Naive B cell (primary cell): ENCODE data around the gene NRCAM. TPM values are rescaled to one million over a fixed set of nuclear protein-coding genes. Genes with fewer than 3 reads are reported as not detected.
"Not testable (repeated sequence)": the region's sequence is repeated elsewhere in the genome, so short reads cannot be mapped to it uniquely, and the experiment has no call there.

Source experiments
- ATAC-seq, 2 donors: fragments of 150-1000 bp; cut with Tn5 transposase; 2 replicates each; pipeline ENCODE4 v1.10.0; 2021; ENCODE audit warnings: low read depth in 2 of 2, mild to moderate bottlenecking in 2 of 2, moderate library complexity in 2 of 2
- DNase-seq: peaks from one replicate; pipeline ENCODE4 v3.0.0; 2022
- H3K27ac Mint-ChIP-seq, 6 donors: one replicate each; pipeline ENCODE4 v1.8.0; 2020 to 2022; ENCODE audit warnings: mild to moderate bottlenecking in 6 of 6, mixed read lengths in 6 of 6, moderate library complexity in 5 of 6, inconsistent platforms in 2 of 6
- H3K27me3 Mint-ChIP-seq, 3 donors: one replicate each; pipeline ENCODE4 v1.8.0; 2021 to 2022; ENCODE audit warnings: mixed read lengths in 3 of 3, mild to moderate bottlenecking in 1 of 3
- H3K36me3 Mint-ChIP-seq, 2 donors: one replicate each; pipeline ENCODE4 v1.8.0; 2020 to 2022; ENCODE audit warnings: mixed read lengths in 2 of 2, inconsistent platforms in 1 of 2, mild to moderate bottlenecking in 1 of 2
- H3K4me1 Mint-ChIP-seq, 3 donors: one replicate each; pipeline ENCODE4 v1.8.0; 2020 to 2022; ENCODE audit warnings: mixed read lengths in 3 of 3, inconsistent platforms in 1 of 3, mild to moderate bottlenecking in 1 of 3, moderate library complexity in 1 of 3
- H3K4me3 Mint-ChIP-seq, 8 donors: one replicate each; pipeline ENCODE4 v1.8.0; 2020 to 2022; ENCODE audit warnings: mild to moderate bottlenecking in 8 of 8, mixed read lengths in 8 of 8, moderate library complexity in 8 of 8, inconsistent platforms in 2 of 8
- H3K9me3 Mint-ChIP-seq, 7 donors: one replicate each; pipeline ENCODE4 v1.8.0; 2020 to 2022; ENCODE audit warnings: mixed read lengths in 7 of 7, mild to moderate bottlenecking in 5 of 7, inconsistent platforms in 2 of 7, moderate library complexity in 1 of 7
- polyA plus RNA-seq, 6 donors: library from polyadenylated mRNA; unstranded; fragments of 300-500 nt; fragmentation: Illumina TruSeq; gene quantifications; one replicate each; pipeline ENCODE4 v1.2.3, GENCODE V29; 2021; ENCODE audit warnings: low read depth in 6 of 6

The NRCAM gene
- polyA plus RNA-seq, 6 donors from 2014 or later: 0.29 to 1.2 (median 0.47) TPM; not detected in 1

- not testable (repeated sequence) for H3K27ac Mint-ChIP-seq, H3K4me3 Mint-ChIP-seq
These were observed 196.8 kb downstream of the NRCAM start for GRCh38 chr7:108259447-108259846.

GRCh38 chr7:108257954-108258353 is 198.3 kb downstream of the NRCAM start:
- Mint-ChIP-seq H3K4me1 (no peaks in the 10 kb centered on the region), H3K4me3 (no peak overlapping the region), H3K9me3 (peaks cover 1 to 18% (median 8%) of the 10 kb centered on the region in 7 donors), H3K27ac (no peak overlapping the region), H3K27me3 (peaks cover 10 to 26% (median 10%) of the 10 kb centered on the region in 3 donors), H3K36me3 (peaks cover 0 to 7% of the 10 kb centered on the region in 2 donors)
- no peak for ATAC-seq
- DNase-seq: no peak

More at GRCh38 chr7:108259447-108259846, 196.8 kb downstream of the NRCAM start:
- Mint-ChIP-seq H3K9me3 (peaks cover 1 to 16% (median 8%) of the 10 kb centered on the region in 7 donors), H3K27me3 (peaks cover 5 to 26% (median 10%) of the 10 kb centered on the region in 3 donors)
- H3K4me1 Mint-ChIP-seq, H3K36me3 Mint-ChIP-seq, ATAC-seq, DNase-seq: not testable (repeated sequence)

- no peak overlapping the region for H3K27ac Mint-ChIP-seq
- no peaks in the 10 kb centered on the region for H3K4me1 Mint-ChIP-seq
These were observed 202.0 kb downstream of the NRCAM start for GRCh38 chr7:108254259-108254658.

GRCh38 chr7:108253275-108254044 is 202.8 kb downstream of the NRCAM start:
- ATAC-seq (no peak), DNase-seq (no peak)
- Mint-ChIP-seq H3K27me3 (peaks cover 10 to 23% (median 11%) of the 10 kb centered on the region in 3 donors), H3K9me3 (peaks cover 0 to 7% (median 2%) of the 10 kb centered on the region in 7 donors), H3K4me3 (no peak overlapping the region), H3K4me1 (no peaks in the 10 kb centered on the region), H3K27ac (no peak overlapping the region), H3K36me3 (no peaks in the 10 kb centered on the region)

More at GRCh38 chr7:108254259-108254658, 202.0 kb downstream of the NRCAM start:
- Mint-ChIP-seq H3K4me3 (no peak overlapping the region), H3K9me3 (peaks cover under 1 to 8% (median 2%) of the 10 kb centered on the region in 7 donors), H3K27me3 (peaks cover 8 to 18% (median 10%) of the 10 kb centered on the region in 3 donors), H3K36me3 (peaks cover 0 to 2% of the 10 kb centered on the region in 2 donors)
- DNase-seq: no peak
- no peak for ATAC-seq

- H3K4me1 Mint-ChIP-seq: no peaks in the 10 kb centered on the region
These were observed 204.1 kb downstream of the NRCAM start for GRCh38 chr7:108252177-108252576.

GRCh38 chr7:108251700-108252099 is 204.5 kb downstream of the NRCAM start:
- no peak for ATAC-seq
- no peak for DNase-seq
- Mint-ChIP-seq H3K4me1 (no peaks in the 10 kb centered on the region), H3K27me3 (peaks cover 10 to 23% (median 18%) of the 10 kb centered on the region in 3 donors), H3K36me3 (no peaks in the 10 kb centered on the region), H3K4me3 (no peak overlapping the region), H3K9me3 (peaks cover 0 to 7% (median 2%) of the 10 kb centered on the region in 7 donors), H3K27ac (no peak overlapping the region)

More at GRCh38 chr7:108252177-108252576, 204.1 kb downstream of the NRCAM start:
- no peak for ATAC-seq
- Mint-ChIP-seq H3K9me3 (peaks cover 0 to 7% (median 2%) of the 10 kb centered on the region in 7 donors), H3K27me3 (peaks cover 10 to 25% (median 18%) of the 10 kb centered on the region in 3 donors), H3K4me3 (no peak overlapping the region), H3K36me3 (no peaks in the 10 kb centered on the region), H3K27ac (no peak overlapping the region)
- no peak for DNase-seq

- ATAC-seq (no peak), DNase-seq (no peak)
- Mint-ChIP-seq H3K27ac (no peak overlapping the region), H3K36me3 (no peaks in the 10 kb centered on the region), H3K4me3 (no peak overlapping the region), H3K9me3 (peaks cover 0 to 2% (median 0%) of the 10 kb centered on the region in 7 donors), H3K4me1 (no peaks in the 10 kb centered on the region), H3K27me3 (peaks cover 18 to 27% (median 26%) of the 10 kb centered on the region in 3 donors)
These were observed 206.8 kb downstream of the NRCAM start for GRCh38 chr7:108249453-108249852.

GRCh38 chr7:108248821-108249220 is 207.4 kb downstream of the NRCAM start:
- Mint-ChIP-seq H3K36me3 (no peaks in the 10 kb centered on the region), H3K27ac (no peak overlapping the region), H3K4me3 (no peak overlapping the region), H3K4me1 (no peaks in the 10 kb centered on the region), H3K27me3 (peaks cover 18 to 32% (median 26%) of the 10 kb centered on the region in 3 donors), H3K9me3 (peaks cover 0 to 1% (median 0%) of the 10 kb centered on the region in 7 donors)
- DNase-seq (no peak), ATAC-seq (no peak)

GRCh38 chr7:108248418-108248817 is 207.8 kb downstream of the NRCAM start:
- DNase-seq: no peak
- Mint-ChIP-seq H3K36me3 (no peaks in the 10 kb centered on the region), H3K27me3 (peaks cover 17 to 32% (median 26%) of the 10 kb centered on the region in 3 donors), H3K4me3 (no peak overlapping the region), H3K4me1 (no peaks in the 10 kb centered on the region), H3K27ac (no peak overlapping the region), H3K9me3 (peaks cover 0 to 1% (median 0%) of the 10 kb centered on the region in 7 donors)
- ATAC-seq: no peak

- no peak for DNase-seq
- ATAC-seq: no peak
- Mint-ChIP-seq H3K27ac (no peak overlapping the region), H3K9me3 (no peaks in the 10 kb centered on the region), H3K27me3 (peaks cover 11 to 32% (median 26%) of the 10 kb centered on the region in 3 donors), H3K4me3 (no peak overlapping the region), H3K4me1 (no peaks in the 10 kb centered on the region), H3K36me3 (no peaks in the 10 kb centered on the region)
These were observed 208.6 kb downstream of the NRCAM start for GRCh38 chr7:108247614-108248013.

- DNase-seq (no peak), ATAC-seq (no peak)
- Mint-ChIP-seq H3K9me3 (peaks cover 0 to 2% (median 0%) of the 10 kb centered on the region in 7 donors), H3K4me3 (no peak overlapping the region), H3K27ac (no peak overlapping the region), H3K36me3 (no peaks in the 10 kb centered on the region), H3K4me1 (no peaks in the 10 kb centered on the region), H3K27me3 (peaks cover 8 to 34% (median 26%) of the 10 kb centered on the region in 3 donors)
These were observed 209.9 kb downstream of the NRCAM start for GRCh38 chr7:108246227-108246837.

GRCh38 chr7:108245523-108246226 is 210.6 kb downstream of the NRCAM start:
- Mint-ChIP-seq H3K27me3 (peaks cover 8 to 40% (median 26%) of the 10 kb centered on the region in 3 donors), H3K4me3 (no peak overlapping the region), H3K9me3 (peaks cover 0 to 2% (median 0%) of the 10 kb centered on the region in 7 donors), H3K27ac (no peak overlapping the region), H3K36me3 (no peaks in the 10 kb centered on the region), H3K4me1 (no peaks in the 10 kb centered on the region)
- no peak for ATAC-seq
- no peak for DNase-seq

- H3K27ac Mint-ChIP-seq: no peak overlapping the region
- no peaks in the 10 kb centered on the region for H3K36me3 Mint-ChIP-seq
- H3K9me3 Mint-ChIP-seq: peaks cover 0 to 2% (median 0%) of the 10 kb centered on the region in 7 donors
- H3K4me1 Mint-ChIP-seq: no peaks in the 10 kb centered on the region
- ATAC-seq (no peak), DNase-seq (no peak)
- peaks cover 8 to 42% (median 23%) of the 10 kb centered on the region in 3 donors for H3K27me3 Mint-ChIP-seq
- no peak overlapping the region for H3K4me3 Mint-ChIP-seq
These were observed 212.1 kb downstream of the NRCAM start for GRCh38 chr7:108244110-108244509.
